ENCODE results near the gene SNRNP70. TPM values are rescaled to one million over a fixed set of nuclear protein-coding genes. Genes with fewer than 3 reads are reported as not detected.

The SNRNP70 gene
- total and polyA plus RNA-seq, 2 donors (not counting 3 experiments of a cell fraction or from before 2014, with no cell fraction given) = 215 to 300 TPM

GRCh38 chr19:49136771-49137171, 51.5 kb downstream of the SNRNP70 start:
- TF ChIP-seq JUN (IDR thresholded peaks at IDR 0.05; ENCODE audit: borderline replicate concordance, insufficient read depth, insufficient read length, low read depth) (no peak), POLR2A (IDR thresholded peaks at IDR 0.05; ENCODE audit: low read depth, low read length) (no peak)
- ChIA-PET CTCF (interaction anchor here (1.2 to 5.2 kb wide), 3 partner anchors 9 to 62 kb away, joined by 3 to 35 read pairs (median 13); no protein-coding TSS in a partner anchor), POLR2A (no interaction called here)
- H3K4me2 ChIP-seq (ENCODE audit: insufficient read depth, low read length) = no peak overlapping the region
- dilution Hi-C loops (cut with MboI; ENCODE audit: extremely low pct_ligation_motif_present, low sequenced_read_pairs) = no loop called here
- no peaks in the 10 kb centered on the region for H3K9me3 ChIP-seq (replicated peaks; ENCODE audit: control insufficient read depth, insufficient read depth, low read length)
- no peak overlapping the region for H2AFZ ChIP-seq (ENCODE audit: low read depth, low read length)
- no TSS peak for BruUV-seq (replicated peaks)
- H3K27ac ChIP-seq (ENCODE audit: insufficient read depth, low read depth, low read length) = no peak overlapping the region
- H3K9me1 ChIP-seq (replicated peaks; ENCODE audit: control insufficient read depth, extremely low read depth, insufficient read depth, low read length) = no peaks in the 10 kb centered on the region
- FAIRE-seq (no peak), DNase-seq (ENCODE audit: low read depth, low spot score) (no peak)
- H3K4me1 ChIP-seq (ENCODE audit: control insufficient read depth, extremely low read depth, insufficient read depth, low read length) = no peaks in the 10 kb centered on the region
- H4K20me1 ChIP-seq (replicated peaks; ENCODE audit: control insufficient read depth, extremely low read depth, insufficient read depth, low read length) = no peaks in the 10 kb centered on the region
- no peak overlapping the region for H3K4me3 ChIP-seq (replicated peaks in 1 of 3; ENCODE audit: insufficient read depth in 1 of 3, low read depth in 1 of 3, low read length in 3 of 3)
- no peaks in the 10 kb centered on the region for H3K36me3 ChIP-seq (ENCODE audit: control insufficient read depth in 2 of 2, extremely low read depth in 1 of 2, insufficient read depth in 2 of 2, low read length in 2 of 2)
- H3K79me2 ChIP-seq (ENCODE audit: control insufficient read depth, insufficient read depth, low read length) = no peaks in the 10 kb centered on the region
- no peak overlapping the region for H3K9ac ChIP-seq (replicated peaks; ENCODE audit: extremely low read depth, insufficient read depth, low read length)
- intact Hi-C loops (cut with micrococcal nuclease) = no loop called here
- peaks cover 0 to 7% of the 10 kb centered on the region in 2 experiments for H3K27me3 ChIP-seq (ENCODE audit: control insufficient read depth in 2 of 2, insufficient read depth in 2 of 2, low read length in 2 of 2)

- dilution Hi-C loops (cut with MboI; ENCODE audit: extremely low pct_ligation_motif_present, low sequenced_read_pairs) = no loop called here
- Histone ChIP-seq H3K27ac (ENCODE audit: insufficient read depth, low read depth, low read length) (no peak overlapping the region), H3K27me3 (ENCODE audit: control insufficient read depth in 2 of 2, insufficient read depth in 2 of 2, low read length in 2 of 2) (no peaks in the 10 kb centered on the region), H4K20me1 (replicated peaks; ENCODE audit: control insufficient read depth, extremely low read depth, insufficient read depth, low read length) (no peaks in the 10 kb centered on the region), H3K9me1 (replicated peaks; ENCODE audit: control insufficient read depth, extremely low read depth, insufficient read depth, low read length) (no peaks in the 10 kb centered on the region), H3K36me3 (ENCODE audit: control insufficient read depth in 2 of 2, extremely low read depth in 1 of 2, insufficient read depth in 2 of 2, low read length in 2 of 2) (no peaks in the 10 kb centered on the region), H3K9ac (replicated peaks; ENCODE audit: extremely low read depth, insufficient read depth, low read length) (no peak overlapping the region), H3K4me1 (ENCODE audit: control insufficient read depth, extremely low read depth, insufficient read depth, low read length) (peaks cover 4% of the 10 kb centered on the region), H3K4me2 (ENCODE audit: insufficient read depth, low read length) (no peak overlapping the region), H3K9me3 (replicated peaks; ENCODE audit: control insufficient read depth, insufficient read depth, low read length) (no peaks in the 10 kb centered on the region), H3K4me3 (replicated peaks in 1 of 3; ENCODE audit: insufficient read depth in 1 of 3, low read depth in 1 of 3, low read length in 3 of 3) (no peak overlapping the region), H2AFZ (ENCODE audit: low read depth, low read length) (no peak overlapping the region), H3K79me2 (ENCODE audit: control insufficient read depth, insufficient read depth, low read length) (no peaks in the 10 kb centered on the region)
- DNase-seq (ENCODE audit: low read depth, low spot score) (no peak), FAIRE-seq (no peak)
- no TSS peak for BruUV-seq (replicated peaks)
- TF ChIP-seq JUN (IDR thresholded peaks at IDR 0.05; ENCODE audit: borderline replicate concordance, insufficient read depth, insufficient read length, low read depth) = no peak
- no peak for TF ChIP-seq MAX (IDR thresholded peaks at IDR 0.05; ENCODE audit: insufficient read depth, insufficient read length)
- TF ChIP-seq POLR2AphosphoS5 (IDR thresholded peaks at IDR 0.05; ENCODE audit: insufficient read depth, low read depth, low read length) = no peak
- no peak for TF ChIP-seq EZH2 (IDR thresholded peaks at IDR 0.05; ENCODE audit: borderline replicate concordance, low read depth, low read length, severe bottlenecking)
- no peak for TF ChIP-seq POLR2A (IDR thresholded peaks at IDR 0.05; ENCODE audit: low read depth, low read length)
- TF ChIP-seq FOS (IDR thresholded peaks at IDR 0.05; ENCODE audit: borderline replicate concordance, insufficient read depth, low read length) = no peak
- no peak for TF ChIP-seq MYC (IDR thresholded peaks at IDR 0.05; ENCODE audit: low read depth, low read length)
- TF ChIP-seq GATA2 (IDR thresholded peaks at IDR 0.05; ENCODE audit: insufficient read depth, insufficient read length, low read depth, low read length) = no peak
- no peak for TF ChIP-seq CTCF (IDR thresholded peaks at IDR 0.05; ENCODE audit: extremely low read depth in 1 of 2, insufficient read depth in 1 of 2, low read depth in 1 of 2, low read length in 2 of 2)
- intact Hi-C loops (cut with micrococcal nuclease) = no loop called here
- ChIA-PET POLR2A (no interaction called here), CTCF (interaction anchor here (1.0 to 1.3 kb wide), 3 partner anchors 8 to 58 kb away, joined by 3 to 4 read pairs (median 4); no protein-coding TSS in a partner anchor)
Measured at GRCh38 chr19:49140951-49141350, 55.7 kb downstream of the SNRNP70 start.
